Uterus (tissue), 2 donors: ENCODE data around the gene CLEC3B.

Experiments
- CTCF ChIP-seq, 4 experiments: fragments of 200-600 bp in 2 of 4; fragments of 450-650 bp in 2 of 4; sonication (generic) in 2 of 4; IDR thresholded peaks; one replicate each; pipeline ENCODE4 v1.5.1; 2016 to 2019; ENCODE audit warnings: antibody characterized with exemption in 4 of 4, mild to moderate bottlenecking in 2 of 4, moderate library complexity in 1 of 4
- POLR2A ChIP-seq, 2 donors: fragments of 450-650 bp; IDR thresholded peaks; one replicate each; pipeline ENCODE4 v1.6.1; 2016; ENCODE audit warnings: antibody characterized with exemption in 2 of 2, mild to moderate bottlenecking in 1 of 2, moderate library complexity in 1 of 2

- TF ChIP-seq CTCF (IDR thresholded peaks at IDR 0.05), result no peak
- no peak for TF ChIP-seq POLR2A (IDR thresholded peaks at IDR 0.05)
Observed at GRCh38 chr3:45027441-45027840, 1.3 kb downstream of the CLEC3B start.
